ENCODE data around the gene RAB12. TPM values are rescaled to one million over a fixed set of nuclear protein-coding genes. Genes with fewer than 3 reads are reported as not detected.

The RAB12 gene
- total RNA-seq, 1 experiment from 2014 or later = 32.7 TPM

- ChIA-PET RAD21 (ENCODE audit: low non-redundant PET in 1 of 2, low total read pairs in 2 of 2, uncharacterized antibody in 2 of 2, unreplicated experiment in 2 of 2) (no interaction called here), POLR2A (no interaction called here), CTCF (no interaction called here)
- no peaks in the 10 kb centered on the region for H3K9me3 ChIP-seq (ENCODE audit: control insufficient read depth in 1 of 2, insufficient read depth in 1 of 2, low read depth in 1 of 2, low read length in 2 of 2)
- H2AFZ ChIP-seq (ENCODE audit: low read depth, low read length, poor library complexity, severe bottlenecking) = no peak overlapping the region
- peaks cover 4 to 13% of the 10 kb centered on the region in 2 experiments; a peak in 3 of 4 replicates for H3K4me1 ChIP-seq (ENCODE audit: control insufficient read depth in 1 of 2, insufficient read depth in 2 of 2, low read length in 2 of 2)
- no peaks in the 10 kb centered on the region for H4K20me1 ChIP-seq (ENCODE audit: insufficient read depth)
- DNase-seq (ENCODE audit: low read depth, low spot score) = no peak
- H3K79me2 ChIP-seq (ENCODE audit: insufficient read depth, low read length) = peaks cover 13% of the 10 kb centered on the region
- H3K27ac ChIP-seq (ENCODE audit: low read depth, low read length) = no peak overlapping the region
- H3K9me2 ChIP-seq (ENCODE audit: insufficient read depth) = no peaks in the 10 kb centered on the region
- H3K9ac ChIP-seq (ENCODE audit: low read length) = no peak overlapping the region
- no peak overlapping the region for H3K4me2 ChIP-seq (ENCODE audit: low read length)
- BruUV-seq (replicated peaks) = no TSS peak
- ATAC-seq = no peak
- no peaks in the 10 kb centered on the region for H3K27me3 ChIP-seq (ENCODE audit: insufficient read depth, low read length)
- H3K36me3 ChIP-seq (ENCODE audit: control insufficient read depth in 1 of 2, insufficient read depth in 2 of 2, low read length in 2 of 2) = no peaks in the 10 kb centered on the region
- intact Hi-C loops (cut with micrococcal nuclease) = no loop called here
- TF ChIP-seq REST (IDR thresholded peaks at IDR 0.05; ENCODE audit: low read depth) = no peak
- no peak for TF ChIP-seq SRF (IDR thresholded peaks at IDR 0.05; ENCODE audit: low read depth)
- no peak for TF ChIP-seq ZBTB33 (IDR thresholded peaks at IDR 0.05; ENCODE audit: extremely low read depth, insufficient replicate concordance, low read length)
- TF ChIP-seq EZH2 (IDR thresholded peaks at IDR 0.05) = no peak
- TF ChIP-seq EGR1 (IDR thresholded peaks at IDR 0.05; ENCODE audit: low read depth) = no peak
- TF ChIP-seq CTCF (IDR thresholded peaks at IDR 0.05 in 2 of 3, conservative IDR thresholded peaks at IDR 0.05 in 1 of 3; ENCODE audit: borderline replicate concordance in 1 of 3, insufficient read depth in 1 of 3, low read depth in 2 of 3, low read length in 2 of 3) = no peak
- TF ChIP-seq ZFX (IDR thresholded peaks at IDR 0.05) = no peak
- TF ChIP-seq YY1 (IDR thresholded peaks at IDR 0.05; ENCODE audit: extremely low read depth, insufficient replicate concordance, low read depth, low read length) = no peak
- TF ChIP-seq CEBPB (IDR thresholded peaks at IDR 0.05; ENCODE audit: low read depth) = no peak
- TF ChIP-seq POLR2AphosphoS5 (IDR thresholded peaks at IDR 0.05; ENCODE audit: low read depth, low read length) = no peak
- H3K4me3 ChIP-seq (replicated peaks in 1 of 2; ENCODE audit: low read depth in 1 of 2, low read length in 2 of 2) = no peak overlapping the region
These were observed 3.3 kb upstream of the RAB12 start for GRCh38 chr18:8605974-8606373.
